ENCODE measurements around the gene SKAP2.

The SKAP2 gene

DNA sequence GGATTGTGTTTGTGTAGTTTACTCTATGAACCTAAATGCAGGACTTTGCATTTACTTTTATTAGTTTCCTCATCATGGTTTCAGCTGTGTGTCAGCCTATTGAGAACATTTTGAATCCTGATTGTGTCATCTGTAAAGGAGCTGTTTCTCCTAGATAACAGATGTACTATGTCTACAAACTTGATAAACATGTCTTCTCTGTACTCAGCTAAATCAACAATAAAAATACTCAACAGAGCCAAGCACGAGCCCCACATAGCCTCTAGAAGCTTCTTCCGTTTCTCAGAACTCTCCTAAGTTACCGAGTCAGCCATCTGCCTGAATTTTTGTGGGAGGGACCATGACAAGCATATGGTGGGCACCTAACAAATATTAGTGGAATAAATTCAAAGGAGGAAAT lies 234.7 kb downstream of the SKAP2 start:
- DNase-seq = no peak
- intact Hi-C loops (cut with DNase I) = no loop called here

DNA sequence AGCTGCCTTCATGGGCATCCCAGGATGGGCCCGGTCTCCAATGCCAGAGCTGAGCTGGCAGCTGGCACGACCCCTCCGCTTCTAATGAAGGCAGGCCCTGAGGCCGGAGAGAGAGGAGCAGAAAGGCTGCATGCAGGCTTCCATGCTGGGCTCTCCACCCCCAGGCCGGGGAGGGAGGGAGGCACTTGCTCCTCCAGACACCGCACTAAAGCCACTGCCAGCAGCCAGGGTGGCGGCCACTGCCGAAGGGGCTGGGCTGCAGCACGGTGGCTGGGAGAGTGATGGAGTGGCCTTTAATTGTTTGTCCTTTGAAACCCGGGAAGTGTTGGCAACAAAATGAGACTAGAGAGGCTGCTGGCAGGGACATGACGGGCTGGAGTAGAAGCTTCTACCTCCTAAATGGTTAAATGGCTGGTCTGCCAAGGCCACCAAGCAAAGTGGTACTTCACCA lies 236.5 kb downstream of the SKAP2 start:
- intact Hi-C loops (cut with DNase I) = no loop called here
- peak in 20 of 42 donors; percentile 4 to 47 (median 17) for DNase-seq

DNA sequence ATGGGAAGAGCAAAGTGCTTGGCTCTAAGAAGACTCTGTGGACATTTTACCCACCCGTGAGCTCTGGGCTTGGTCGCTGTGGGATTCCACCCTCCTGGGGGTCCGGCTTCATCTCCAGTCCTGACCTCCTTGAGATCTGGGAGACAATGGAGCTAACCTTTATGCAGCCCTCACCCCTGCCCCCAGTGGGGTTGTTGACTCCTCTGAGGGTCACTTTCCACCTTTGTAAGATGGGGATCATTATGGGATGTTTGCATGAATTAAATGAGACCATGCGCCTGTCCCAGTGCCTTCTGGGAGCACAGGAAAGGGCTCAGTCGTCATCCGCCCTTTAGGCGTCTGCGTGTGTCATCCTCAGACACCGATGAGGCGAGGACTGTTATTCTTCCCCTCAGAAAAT lies 237.2 kb downstream of the SKAP2 start:
- no peak for DNase-seq
- intact Hi-C loops (cut with DNase I) = no loop called here

DNA sequence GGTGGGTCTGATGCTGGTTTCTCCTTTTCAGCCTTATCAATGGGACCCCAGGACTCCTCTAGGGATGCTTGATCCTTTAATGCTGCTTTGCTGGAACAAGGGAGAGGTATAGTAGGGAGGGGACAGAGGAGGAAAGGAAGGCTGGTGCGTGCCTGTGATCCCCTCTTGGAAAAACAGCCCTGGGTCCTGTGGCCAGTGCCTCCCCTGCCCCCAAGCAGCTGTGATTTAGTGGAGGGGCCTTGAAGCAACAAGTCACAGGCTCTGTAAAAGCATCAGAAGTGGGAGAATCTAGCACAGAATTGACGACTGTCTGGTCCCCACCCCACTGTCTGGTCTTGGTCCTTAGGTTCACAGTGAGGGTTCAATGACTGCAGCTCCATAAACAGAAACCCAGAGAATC lies 237.7 kb downstream of the SKAP2 start:
- intact Hi-C loops (cut with DNase I) = no loop called here
- no peak for DNase-seq

DNA sequence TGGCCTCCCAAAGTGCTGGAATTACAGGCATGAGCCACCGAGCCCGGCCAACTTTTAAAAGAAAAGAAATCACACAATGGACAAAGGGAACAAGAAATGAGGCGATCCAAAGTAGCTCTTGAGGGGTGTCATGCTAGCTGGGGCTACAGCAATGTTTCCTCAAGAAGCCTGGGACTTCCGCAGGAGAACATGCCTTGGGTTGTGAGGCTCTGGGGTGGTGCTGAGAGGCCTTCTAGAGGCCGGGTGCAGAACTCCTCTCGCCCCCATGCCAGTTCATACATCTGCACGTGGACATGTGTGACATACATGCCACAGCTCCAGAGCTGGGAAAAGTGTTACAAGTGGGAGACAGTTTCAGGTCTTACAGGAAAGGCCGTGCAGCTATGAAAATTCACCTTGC lies 238.2 kb downstream of the SKAP2 start:
- no peak for DNase-seq
- intact Hi-C loops (cut with DNase I) = no loop called here

DNA sequence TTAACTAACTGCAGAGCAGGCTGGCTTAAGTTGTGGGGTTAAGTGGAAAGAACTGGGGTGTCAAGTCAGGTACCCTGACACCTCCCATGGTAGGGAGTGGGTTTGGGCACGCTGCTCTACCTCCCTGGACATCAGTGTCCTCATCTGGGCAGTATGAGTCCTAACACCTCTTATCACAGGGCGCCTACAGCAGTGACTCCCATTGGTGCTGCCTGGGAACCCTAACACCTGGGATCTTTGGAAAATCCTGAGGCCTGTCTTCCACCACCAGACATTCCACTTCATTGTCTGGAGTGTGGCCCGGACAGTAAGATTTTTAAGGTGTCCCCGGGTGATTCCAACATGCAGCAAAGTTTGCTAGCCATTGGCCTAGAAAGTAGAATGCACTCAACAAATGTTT lies 239.1 kb downstream of the SKAP2 start:
- intact Hi-C loops (cut with DNase I) = no loop called here
- no peak for DNase-seq

DNA sequence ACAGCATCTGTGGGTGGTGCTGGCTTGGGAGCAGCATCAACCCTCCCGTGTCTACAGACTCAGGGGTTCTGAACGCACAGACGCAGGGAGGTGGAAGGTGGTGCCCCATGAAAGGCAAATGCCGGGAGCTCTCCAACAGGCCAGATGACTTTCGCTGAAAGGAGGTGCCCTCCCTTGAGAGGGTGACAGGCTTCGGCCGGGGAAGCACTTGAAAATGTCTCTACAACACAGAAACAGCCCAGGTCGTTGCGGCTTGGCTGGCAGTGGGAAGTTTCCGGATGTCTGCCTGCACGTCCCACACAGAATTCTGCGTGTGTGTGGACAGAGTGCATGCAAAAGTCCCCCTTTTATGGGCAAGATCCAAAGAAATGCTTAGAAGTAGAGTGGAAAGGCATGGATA lies 239.6 kb downstream of the SKAP2 start:
- intact Hi-C loops (cut with DNase I) = no loop called here
- DNase-seq = no peak

DNA sequence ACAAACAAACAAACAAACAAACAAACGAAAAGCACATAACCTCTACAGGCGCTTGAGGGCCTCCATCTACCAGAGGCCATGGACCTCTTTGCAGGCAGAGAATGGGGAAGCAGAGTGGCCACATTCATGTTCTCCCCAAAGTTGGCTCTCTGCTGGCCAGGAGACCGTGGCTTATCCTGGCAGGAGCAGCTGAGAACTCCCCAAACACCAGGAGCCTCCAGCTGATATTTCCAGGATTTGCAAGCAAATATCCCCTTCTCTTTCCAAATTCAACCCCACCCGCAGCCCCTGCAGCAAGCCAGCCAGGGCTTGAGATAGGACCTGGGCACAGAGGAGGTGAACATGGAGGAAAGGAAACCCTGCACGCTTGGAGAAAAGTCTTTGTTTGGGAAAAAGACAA lies 240.0 kb downstream of the SKAP2 start:
- intact Hi-C loops (cut with DNase I) = no loop called here
- DNase-seq = no peak

DNA sequence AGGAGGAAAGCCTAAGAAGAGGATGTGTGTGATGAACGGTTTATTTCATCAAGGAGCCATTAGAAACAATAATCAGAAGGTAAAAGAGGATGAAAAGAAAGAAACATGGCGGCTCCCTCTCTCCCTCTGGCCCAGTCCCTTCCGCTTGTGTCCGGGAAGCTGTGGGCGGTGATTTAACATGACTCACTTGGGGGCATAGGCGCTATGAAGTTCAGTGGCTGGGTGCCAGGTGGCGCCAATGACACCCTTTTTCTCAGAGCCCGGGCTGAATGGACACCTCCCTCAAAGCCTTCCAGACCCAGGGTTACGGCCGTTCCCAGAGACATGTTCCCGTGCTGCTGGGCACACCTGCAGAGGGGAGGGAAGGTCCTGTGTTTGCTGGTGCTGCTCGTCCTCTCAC lies 244.0 kb downstream of the SKAP2 start:
- intact Hi-C loops (cut with DNase I) = no loop called here

DNA sequence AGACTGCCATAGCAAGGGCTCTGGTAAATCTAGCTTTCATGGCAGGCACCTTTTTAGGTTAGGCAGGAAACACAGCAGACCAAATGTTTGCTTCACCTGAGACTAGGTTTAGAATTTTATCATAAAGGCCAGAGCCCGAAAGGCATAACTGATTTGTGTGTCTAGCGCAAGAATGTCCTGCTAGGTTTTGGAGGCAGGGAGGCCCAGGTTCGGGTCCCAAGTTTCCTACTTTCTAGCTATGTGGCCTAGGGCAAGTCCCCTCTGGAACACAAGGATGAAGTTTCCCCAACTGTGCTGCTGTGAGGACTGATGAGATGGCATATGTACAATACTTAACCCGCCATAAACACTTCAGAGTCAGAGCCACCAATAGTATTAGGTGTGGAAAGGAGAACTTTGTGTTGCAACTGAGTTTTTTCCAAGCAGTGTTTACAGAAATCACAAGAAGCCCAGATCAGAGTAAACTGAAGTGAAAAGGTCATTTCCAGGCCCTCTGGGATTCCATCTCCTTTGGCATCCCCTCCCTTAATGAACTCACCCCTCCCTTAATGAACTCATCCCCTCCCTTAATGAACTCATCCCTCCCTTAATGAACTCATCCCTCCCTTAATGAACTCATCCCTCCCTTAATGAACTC lies 244.9 kb downstream of the SKAP2 start:
- intact Hi-C loops (cut with DNase I) = no loop called here
- DNase-seq = no peak

More for the DNA sequence above, 244.0 kb downstream of the SKAP2 start:
- no peak for DNase-seq

DNA sequence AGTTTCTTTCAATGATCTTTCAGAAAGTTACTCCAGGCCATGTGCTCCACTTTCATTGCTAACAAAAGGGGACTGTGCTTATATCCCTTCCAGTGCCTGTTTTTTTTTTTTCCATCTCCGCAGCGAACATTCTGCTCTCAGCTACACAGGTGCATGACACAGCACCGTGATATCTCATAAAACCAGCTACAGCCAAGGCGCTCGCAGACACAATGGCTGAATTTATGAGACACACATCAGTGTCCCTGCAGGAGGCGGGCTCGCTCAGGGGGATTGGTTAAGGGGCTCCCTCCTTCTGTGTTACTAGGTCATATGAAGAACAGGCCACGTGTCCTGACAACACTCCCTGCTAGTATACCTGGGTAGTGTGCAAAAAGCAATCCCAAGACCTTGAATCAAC lies 245.5 kb downstream of the SKAP2 start:
- intact Hi-C loops (cut with DNase I) = no loop called here
- DNase-seq = no peak

DNA sequence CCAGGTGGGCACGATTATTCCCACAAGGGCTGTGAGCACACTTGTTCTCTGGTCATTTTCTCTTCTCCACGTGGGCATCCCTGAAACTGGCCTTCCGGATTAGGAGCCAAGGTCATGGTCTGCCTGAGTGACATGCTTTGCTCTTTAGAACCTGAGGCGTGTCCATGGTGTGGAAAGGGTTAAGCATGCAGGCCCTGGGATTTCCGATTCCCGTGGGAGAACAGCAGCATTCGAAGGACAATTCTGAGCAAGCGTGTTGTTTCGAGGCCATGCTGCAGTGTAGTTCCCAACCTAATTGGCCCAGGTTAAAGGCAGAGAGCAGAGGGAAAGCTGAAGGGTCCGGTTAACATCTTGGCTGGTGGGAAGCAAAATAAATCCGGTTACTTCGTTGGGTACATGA lies 245.9 kb downstream of the SKAP2 start:
- no peak for DNase-seq
- intact Hi-C loops (cut with DNase I) = no loop called here

Measured in head of caudate nucleus (tissue), 42 donors.